NOMO-1 (cell line): ENCODE data around the gene ECSCR.
"Not testable (repeated sequence)": the region's sequence is repeated elsewhere in the genome, so short reads cannot be mapped to it uniquely, and the experiment has no call there.

Source experiments
- DNase-seq, 2 experiments: peaks; one replicate each; lab custom pipeline; 2025; ENCODE audit not compliant: unreplicated experiment in 2 of 2; lab: John Stamatoyannopoulos, UW

ECSCR gene

GRCh38 chr5:139462586-139463276 is at the start of gene ECSCR:
Gene ECSCR (minus strand): TSS chr5:139462743. CDS start chr5:139462670, 73 bp downstream.
- no peak for DNase-seq

GRCh38 chr5:139504722-139505121 is 42.2 kb upstream of the ECSCR start:
- not testable (repeated sequence) for DNase-seq

GRCh38 chr5:139503879-139504278 is 41.3 kb upstream of the ECSCR start:
- peak; percentile 10 to 36 for DNase-seq

- not testable (repeated sequence) for DNase-seq
Measured at GRCh38 chr5:139503036-139503817, 40.7 kb upstream of the ECSCR start.

GRCh38 chr5:139501381-139501780 is 38.8 kb upstream of the ECSCR start:
- peak; percentile 21 to 58 for DNase-seq

- peak in 1 of 2 experiments; percentile 62 for DNase-seq
Measured at GRCh38 chr5:139495638-139496435, 33.3 kb upstream of the ECSCR start.

- DNase-seq, result no peak
Measured at GRCh38 chr5:139494832-139495231, 32.3 kb upstream of the ECSCR start.

GRCh38 chr5:139494256-139494655 is 31.7 kb upstream of the ECSCR start:
- no peak for DNase-seq

- no peak for DNase-seq
Measured at GRCh38 chr5:139492700-139493192, 30.2 kb upstream of the ECSCR start.

GRCh38 chr5:139488260-139488659 is 25.7 kb upstream of the ECSCR start:
- DNase-seq, result no peak

- no peak for DNase-seq
Measured at GRCh38 chr5:139486201-139486600, 23.7 kb upstream of the ECSCR start.

GRCh38 chr5:139482890-139483208 is 20.3 kb upstream of the ECSCR start:
- not testable (repeated sequence) for DNase-seq

GRCh38 chr5:139482050-139482889 is 19.7 kb upstream of the ECSCR start, which contains the start of gene STING1:
Gene STING1 (minus strand): TSS chr5:139482758. CDS start chr5:139481704, 1,054 bp downstream.
- peak; percentile 78 to 87 for DNase-seq

GRCh38 chr5:139481580-139482049 is 19.1 kb upstream of the ECSCR start:
- peak in 1 of 2 experiments; percentile 40 for DNase-seq

- peak; percentile 20 to 28 for DNase-seq
Measured at GRCh38 chr5:139481122-139481533, 18.6 kb upstream of the ECSCR start.

GRCh38 chr5:139479729-139480128 is 17.2 kb upstream of the ECSCR start:
- DNase-seq, result not testable (repeated sequence)

- DNase-seq, result not testable (repeated sequence)
Measured at GRCh38 chr5:139478657-139479423, 16.3 kb upstream of the ECSCR start.

GRCh38 chr5:139475865-139476617 is 13.5 kb upstream of the ECSCR start:
- no peak for DNase-seq
